ENCODE results near the gene KCNMB1. TPM values are rescaled to one million over a fixed set of nuclear protein-coding genes. Genes with fewer than 3 reads are reported as not detected.

The KCNMB1 gene
- 1 to 10 TPM in 2 of 3 donors, under 1 TPM in 1; 0.95 to 1.7 (median 1.5) TPM for polyA plus RNA-seq (ENCODE audit: insufficient read length in 3 of 3)
- long read RNA-seq, donor 1, full-length matches to known transcripts = 1 of 1 reads
- long read RNA-seq, donor 1, partial matches to known transcripts = 0 of 1 reads
- long read RNA-seq, donor 1, other reads (novel, unspliced or antisense) = 0 of 1 reads
- long read RNA-seq, donor 2, full-length matches to known transcripts = 1 of 1 reads
- long read RNA-seq, donor 2, partial matches to known transcripts = 0 of 1 reads
- long read RNA-seq, donor 2, other reads (novel, unspliced or antisense) = 0 of 1 reads
- long read RNA-seq, donor 3, full-length matches to known transcripts = 2 of 2 reads
- long read RNA-seq, donor 3, partial matches to known transcripts = 0 of 2 reads
- long read RNA-seq, donor 3, other reads (novel, unspliced or antisense) = 0 of 2 reads
- long read RNA-seq, donor 4, partial matches to known transcripts = 0 of 1 reads
- long read RNA-seq, donor 4, other reads (novel, unspliced or antisense) = 0 of 1 reads
- long read RNA-seq, donor 5 = 0 reads
- long read RNA-seq, donor 6, full-length matches to known transcripts = 1 of 1 reads
- long read RNA-seq, donor 6, partial matches to known transcripts = 0 of 1 reads
- long read RNA-seq, donor 6, other reads (novel, unspliced or antisense) = 0 of 1 reads
- long read RNA-seq, donor 7, full-length matches to known transcripts = 1 of 1 reads
- long read RNA-seq, donor 7, partial matches to known transcripts = 0 of 1 reads
- long read RNA-seq, donor 7, other reads (novel, unspliced or antisense) = 0 of 1 reads
- long read RNA-seq, donor 8 = 0 reads
- long read RNA-seq, donor 9, full-length matches to known transcripts = 2 of 2 reads
- long read RNA-seq, donor 9, partial matches to known transcripts = 0 of 2 reads
- long read RNA-seq, donor 9, other reads (novel, unspliced or antisense) = 0 of 2 reads
- long read RNA-seq, donor 10, full-length matches to known transcripts = 5 of 5 reads
- long read RNA-seq, donor 10, partial matches to known transcripts = 0 of 5 reads
- long read RNA-seq, donor 10, other reads (novel, unspliced or antisense) = 0 of 5 reads
- long read RNA-seq, donor 11, full-length matches to known transcripts = 3 of 3 reads
- long read RNA-seq, donor 11, partial matches to known transcripts = 0 of 3 reads
- long read RNA-seq, donor 11, other reads (novel, unspliced or antisense) = 0 of 3 reads
- long read RNA-seq, donor 12 = 0 reads
- long read RNA-seq, donor 13 = 0 reads
- long read RNA-seq, donor 14, full-length matches to known transcripts = 2 of 2 reads
- long read RNA-seq, donor 14, partial matches to known transcripts = 0 of 2 reads
- long read RNA-seq, donor 14, other reads (novel, unspliced or antisense) = 0 of 2 reads
- long read RNA-seq, donor 15 = 0 reads
- long read RNA-seq, donor 16, full-length matches to known transcripts = 2 of 2 reads
- long read RNA-seq, donor 16, partial matches to known transcripts = 0 of 2 reads
- long read RNA-seq, donor 16, other reads (novel, unspliced or antisense) = 0 of 2 reads

DNA sequence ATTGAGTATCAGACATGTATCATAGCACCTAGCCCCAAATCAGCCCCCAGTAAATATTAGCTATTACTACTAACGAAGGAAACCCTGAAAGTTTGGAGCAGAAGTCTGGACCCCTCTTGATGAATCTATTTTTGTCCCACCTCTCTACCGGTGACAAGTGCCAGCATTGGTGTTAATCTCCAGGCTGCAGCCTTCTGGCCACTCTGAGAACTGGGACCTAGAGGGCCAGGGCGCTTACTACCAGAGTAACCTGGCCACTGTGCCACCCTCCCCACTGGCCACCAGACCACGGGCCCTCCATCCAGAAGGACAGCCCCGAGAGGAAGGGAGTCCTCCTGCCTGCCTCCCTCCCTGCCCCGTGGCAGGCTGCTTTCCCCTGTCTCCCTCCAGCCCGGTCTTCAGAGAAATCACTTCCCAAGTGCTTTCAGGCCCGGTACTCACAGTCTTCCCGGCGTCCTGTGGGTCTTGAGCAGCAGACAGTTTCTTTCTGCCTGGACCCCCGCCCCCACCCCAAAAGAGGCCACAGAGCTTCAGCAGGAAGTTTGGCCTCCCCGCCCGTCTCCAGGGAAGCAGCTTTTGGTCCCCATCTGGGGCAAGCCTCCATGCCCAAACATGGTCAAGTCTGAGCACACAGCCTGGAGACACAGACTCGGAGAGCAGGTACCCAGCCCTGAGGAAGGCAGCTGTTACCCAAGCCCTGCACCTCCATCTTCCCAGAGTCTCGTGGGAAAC is at the start of gene KCNMB1:
Gene KCNMB1 (minus strand): TSS at position 550 of the 732 bp plus-strand sequence. CDS start 3,920 bp downstream, outside the sequence.
- peak in 5 of 11 donors; percentile 15 to 40 (median 25) for DNase-seq (ENCODE audit: extremely low read depth in 1 of 11, low read depth in 9 of 11, low spot score in 4 of 11)

DNA sequence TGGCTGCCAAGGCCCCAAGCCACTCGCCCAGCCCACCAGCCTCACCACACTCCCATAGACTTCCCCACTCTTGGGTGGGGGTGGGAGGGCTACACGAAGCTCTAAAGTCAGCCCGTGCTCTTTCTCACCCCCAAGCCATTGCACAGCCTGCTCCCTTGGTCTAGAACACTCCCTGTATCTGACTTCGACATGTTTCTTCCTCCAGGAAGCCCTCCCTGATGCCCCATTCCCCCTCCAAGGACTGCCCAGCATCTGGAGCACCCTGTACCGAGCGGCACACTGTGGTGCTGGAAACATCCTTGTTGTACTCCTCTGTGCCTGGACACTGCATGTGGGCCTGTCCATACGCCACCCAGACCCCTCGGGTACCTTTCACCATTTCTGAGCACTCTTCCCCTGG is 49.4 kb upstream of the KCNMB1 start:
- no peak for DNase-seq (ENCODE audit: extremely low read depth in 1 of 11, low read depth in 9 of 11, low spot score in 4 of 11)

- no peak for DNase-seq (ENCODE audit: extremely low read depth in 1 of 11, low read depth in 9 of 11, low spot score in 4 of 11)
These were observed 48.6 kb upstream of the KCNMB1 start for GRCh38 chr5:170437621-170438375.

DNA sequence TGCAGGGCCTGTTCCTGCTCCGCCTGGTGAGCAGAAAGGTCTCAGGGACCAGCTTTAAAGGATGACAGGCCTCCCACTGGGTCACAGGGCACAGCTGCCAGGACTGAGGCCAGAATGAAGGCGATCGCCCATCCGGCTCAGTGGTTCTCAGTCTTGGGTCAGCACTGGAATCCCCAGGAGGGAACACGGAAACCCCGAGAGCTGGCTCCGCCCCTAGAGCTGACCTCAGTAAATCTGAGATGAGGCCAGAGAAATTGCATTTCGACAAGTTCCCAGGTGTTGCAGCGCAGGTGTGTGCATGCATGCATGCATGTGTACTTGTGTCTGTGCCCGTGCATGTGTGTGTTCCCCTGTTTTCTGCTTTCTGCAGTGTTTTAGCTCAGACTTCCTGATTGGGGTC is 47.2 kb upstream of the KCNMB1 start:
- no peak for DNase-seq (ENCODE audit: extremely low read depth in 1 of 11, low read depth in 9 of 11, low spot score in 4 of 11)

- peak in 8 of 11 donors; percentile 35 to 64 (median 56) for DNase-seq (ENCODE audit: extremely low read depth in 1 of 11, low read depth in 9 of 11, low spot score in 4 of 11)
These were observed 45.9 kb upstream of the KCNMB1 start for GRCh38 chr5:170434966-170435605.

- DNase-seq (ENCODE audit: extremely low read depth in 1 of 11, low read depth in 9 of 11, low spot score in 4 of 11) = no peak
These were observed 43.5 kb upstream of the KCNMB1 start for GRCh38 chr5:170432669-170433068.

DNA sequence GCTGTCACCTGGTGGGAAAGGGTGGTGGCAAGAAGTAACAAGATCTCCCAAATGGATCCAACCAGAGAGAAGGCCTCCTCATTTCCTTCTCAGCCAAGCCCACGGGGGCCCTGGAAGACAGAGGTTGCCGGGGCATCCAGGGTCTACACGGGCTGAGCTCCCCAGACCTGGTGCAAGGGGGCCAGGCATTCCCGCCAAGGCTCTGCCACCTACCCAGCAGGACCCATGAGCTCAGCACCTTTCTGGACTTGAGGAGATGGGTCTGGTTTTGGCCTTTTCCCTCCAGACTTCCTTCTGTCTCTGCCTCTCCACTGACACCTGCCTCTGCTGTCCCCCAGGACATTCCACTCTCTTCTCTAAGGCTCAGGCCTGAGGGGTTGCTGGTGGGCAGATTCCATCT is 42.4 kb upstream of the KCNMB1 start:
- DNase-seq (ENCODE audit: extremely low read depth in 1 of 11, low read depth in 9 of 11, low spot score in 4 of 11) = no peak

DNA sequence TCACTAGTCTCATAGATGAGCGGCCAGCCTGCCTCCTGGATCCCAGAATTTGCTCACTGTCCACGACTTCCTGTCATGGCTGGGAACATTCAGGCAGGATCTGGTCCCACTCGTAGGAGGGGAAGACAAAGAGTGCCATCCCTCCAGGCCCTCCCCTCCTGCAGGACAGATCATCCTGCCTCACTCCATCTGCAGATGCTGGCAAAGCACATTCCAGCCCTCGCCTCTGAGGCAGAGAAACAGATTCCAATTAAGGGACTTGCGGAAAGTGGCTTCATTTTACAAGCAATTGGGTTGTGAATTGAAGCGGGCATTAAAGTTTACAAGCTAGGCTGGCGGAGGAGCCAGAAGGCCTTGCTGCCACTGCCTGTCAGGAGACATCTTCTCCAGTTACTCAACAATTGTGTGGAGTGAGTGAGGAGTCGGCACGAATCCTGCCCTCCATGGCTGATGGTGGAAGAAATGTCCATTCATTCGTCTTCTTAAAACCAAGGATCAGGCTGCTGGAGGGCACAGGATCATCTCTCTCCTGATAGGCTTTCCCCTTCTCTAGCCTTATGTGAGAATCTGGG is 41.8 kb upstream of the KCNMB1 start:
- DNase-seq (ENCODE audit: extremely low read depth in 1 of 11, low read depth in 9 of 11, low spot score in 4 of 11) = no peak

GRCh38 chr5:170430256-170430655 is 41.1 kb upstream of the KCNMB1 start:
- DNase-seq (ENCODE audit: extremely low read depth in 1 of 11, low read depth in 9 of 11, low spot score in 4 of 11) = no peak

GRCh38 chr5:170429014-170429413 is 39.8 kb upstream of the KCNMB1 start:
- no peak for DNase-seq (ENCODE audit: extremely low read depth in 1 of 11, low read depth in 9 of 11, low spot score in 4 of 11)

GRCh38 chr5:170427672-170428236 is 38.6 kb upstream of the KCNMB1 start:
- peak in 9 of 11 donors; percentile 47 to 78 (median 55) for DNase-seq (ENCODE audit: extremely low read depth in 1 of 11, low read depth in 9 of 11, low spot score in 4 of 11)

GRCh38 chr5:170426786-170427185 is 37.6 kb upstream of the KCNMB1 start:
- DNase-seq (ENCODE audit: extremely low read depth in 1 of 11, low read depth in 9 of 11, low spot score in 4 of 11) = no peak

- DNase-seq (ENCODE audit: extremely low read depth in 1 of 11, low read depth in 9 of 11, low spot score in 4 of 11) = no peak
These were observed 37.1 kb upstream of the KCNMB1 start for GRCh38 chr5:170426149-170426767.

- DNase-seq (ENCODE audit: extremely low read depth in 1 of 11, low read depth in 9 of 11, low spot score in 4 of 11) = no peak
These were observed 36.6 kb upstream of the KCNMB1 start for GRCh38 chr5:170425731-170426130.

DNA sequence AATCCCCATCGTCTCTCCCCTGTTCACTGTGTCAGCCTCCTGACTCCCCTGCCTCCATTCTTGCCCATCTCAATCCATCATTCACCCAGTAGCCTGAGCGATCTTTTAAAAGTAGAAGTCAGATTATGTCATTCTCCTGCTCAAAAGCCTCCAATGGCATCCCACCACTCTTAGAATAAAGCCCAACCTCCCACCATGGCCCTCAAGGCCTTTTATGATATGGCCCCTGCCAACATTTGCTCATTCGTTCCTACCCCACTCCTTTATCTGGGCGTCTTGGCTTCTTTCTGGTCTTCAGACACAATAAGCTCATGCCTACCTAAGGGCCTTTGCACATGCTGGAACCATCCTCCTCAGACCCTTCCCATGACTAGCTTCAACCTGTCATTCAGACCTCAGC is 35.5 kb upstream of the KCNMB1 start:
- no peak for DNase-seq (ENCODE audit: extremely low read depth in 1 of 11, low read depth in 9 of 11, low spot score in 4 of 11)

DNA sequence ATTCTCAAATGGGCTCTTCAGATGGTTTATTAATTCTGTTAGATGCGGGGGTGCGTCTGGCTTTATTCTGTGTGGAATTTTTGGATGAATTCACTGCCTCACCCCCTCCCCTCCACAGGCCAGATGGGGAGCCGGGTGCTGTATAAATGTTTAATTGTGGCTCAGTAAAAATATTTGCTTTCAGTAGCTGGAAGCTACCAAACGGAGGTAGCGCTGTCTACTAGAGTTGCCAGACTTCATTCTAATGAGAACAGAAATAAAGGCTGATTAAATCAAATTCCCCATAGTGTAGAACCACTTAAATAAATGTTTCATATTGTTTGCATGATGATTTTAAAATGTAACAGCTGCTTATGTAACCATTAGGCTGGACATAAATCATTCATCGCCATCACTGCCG is 34.5 kb upstream of the KCNMB1 start:
- no peak for DNase-seq (ENCODE audit: extremely low read depth in 1 of 11, low read depth in 9 of 11, low spot score in 4 of 11)
